Right lobe of liver (tissue), 6 donors: ENCODE data around the gene EFNA5. TPM values are rescaled to one million over a fixed set of nuclear protein-coding genes. Genes with fewer than 3 reads are reported as not detected.

Experiments
- ATAC-seq, 4 donors: fragments of 200-7000 bp; cut with Tn5 transposase; one replicate each; pipeline ENCODE4 v1.9.1; 2020; ENCODE audit warnings: mild to moderate bottlenecking in 4 of 4, moderate library complexity in 4 of 4
- DNase-seq, 3 donors: peaks; one replicate each; pipeline ENCODE4 v3.0.0-alpha.2; 2020
- H3K27ac ChIP-seq, 3 donors: fragments of 200-600 bp; one replicate each; pipeline ENCODE4 v1.8.0; 2022
- H3K27me3 ChIP-seq, 2 donors: fragments of 200-600 bp; one replicate each; pipeline ENCODE4 v1.8.0; 2022
- H3K36me3 ChIP-seq, 4 donors: fragments of 200-600 bp; sonication (generic) in 1 of 4; one replicate each; pipeline versions ENCODE4 v1.5.1 to v1.8.0; 2017 to 2022; ENCODE audit warnings: control low read depth in 1 of 4
- H3K4me1 ChIP-seq, 4 donors: fragments of 200-600 bp; sonication (generic) in 1 of 4; one replicate each; pipeline versions ENCODE4 v1.5.1 to v1.8.0; 2017 to 2022; ENCODE audit warnings: control low read depth in 1 of 4
- H3K4me3 ChIP-seq, 3 donors: fragments of 200-600 bp; one replicate each; pipeline ENCODE4 v1.8.0; 2022
- H3K9me3 ChIP-seq, 4 donors: fragments of 200-600 bp; sonication (generic) in 1 of 4; one replicate each; pipeline versions ENCODE4 v1.5.1 to v1.8.0; 2017 to 2022; ENCODE audit warnings: control low read depth in 1 of 4
- CTCF ChIP-seq, 4 donors: fragments of 200-600 bp in 3 of 4; fragments of 450-650 bp in 1 of 4; IDR thresholded peaks; one replicate each; pipeline versions ENCODE4 v1.5.1 to v1.8.0; 2016 to 2022; ENCODE audit warnings: antibody characterized with exemption in 4 of 4, mild to moderate bottlenecking in 2 of 4
- POLR2A ChIP-seq: fragments of 450-650 bp; IDR thresholded peaks from one replicate; pipeline ENCODE4 v1.6.1; 2017; ENCODE audit warnings: antibody characterized with exemption, mild to moderate bottlenecking
- WGBS: methylation state at CpG from one replicate; pipeline ENCODE4 v1.1.6; 2018; ENCODE audit warnings: low coverage, low lambda C conversion rate; ENCODE audit not compliant: insufficient coverage; ENCODE audit errors: missing lambda C conversion rate; 5-methylcytosine and 5-hydroxymethylcytosine counted together
- intact Hi-C, 2 donors: fragments of 100-400 bp; cut with DNase I; formaldehyde crosslinking; loops; one replicate each; pipeline versions ENCODE4 v1.11.2 to v1.14.1; 2022
- total RNA-seq, 6 experiments: library from RNA; depleted of rRNA in 2 of 6; stranded (reverse); fragments of >200 nt in 2 of 6; fragmentation: NEBNext Ultra II Directional in 3 of 6; extraction: Animal tissue kit (Norgen Biotek cat#: 25700) in 3 of 6; gene quantifications; one replicate each; pipeline versions ENCODE4 v1.1.0 to v1.2.4, GENCODE V29; 2016 to 2023
- donor health status: DM: no; HTN: yes; CAD: no.
- donor health status: DM: no; HTN: no; CAD: no.
- donor health status: DM: no; HTN: no; CAD: no.
- donor health status: DM: no; HTN: yes; CAD: no.
- donor health status: DM: no; HTN: yes; CAD: no.

Gene EFNA5
- total RNA-seq, 6 experiments from 2014 or later = 0.18 to 11.7 (median 1.4) TPM

DNA sequence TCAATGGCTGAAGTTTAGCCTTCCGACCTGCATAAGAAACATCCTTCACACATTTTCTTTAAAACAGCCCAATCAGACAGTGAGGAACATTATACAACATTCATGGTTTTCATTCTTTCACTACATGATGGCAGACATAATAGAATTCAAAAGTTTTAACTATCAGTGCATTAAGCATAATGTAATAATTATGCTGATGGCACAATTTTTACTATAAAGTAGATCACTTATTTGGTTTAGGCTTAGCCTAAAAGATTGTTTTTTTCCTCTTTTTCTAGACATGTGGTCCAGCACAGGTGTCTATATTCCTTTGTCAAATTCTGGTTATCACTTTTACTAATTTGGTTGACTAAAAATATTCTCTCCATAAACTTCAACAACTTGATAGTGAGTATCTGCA, 46.5 kb downstream of the EFNA5 start:
- TF ChIP-seq CTCF (IDR thresholded peaks at IDR 0.05) = no peak
- TF ChIP-seq POLR2A = no peak
- intact Hi-C loops = no loop called here
- no peaks in the 10 kb centered on the region for H3K9me3 ChIP-seq
- H3K36me3 ChIP-seq = no peaks in the 10 kb centered on the region
- no peak overlapping the region for H3K4me3 ChIP-seq
- ATAC-seq = no peak
- H3K27ac ChIP-seq = no peak overlapping the region
- H3K4me1 ChIP-seq = no peaks in the 10 kb centered on the region
- H3K27me3 ChIP-seq = no peaks in the 10 kb centered on the region
- DNase-seq = no peak
- WGBS = 75% methylated on average over 1 of the region's 1 CpG

DNA sequence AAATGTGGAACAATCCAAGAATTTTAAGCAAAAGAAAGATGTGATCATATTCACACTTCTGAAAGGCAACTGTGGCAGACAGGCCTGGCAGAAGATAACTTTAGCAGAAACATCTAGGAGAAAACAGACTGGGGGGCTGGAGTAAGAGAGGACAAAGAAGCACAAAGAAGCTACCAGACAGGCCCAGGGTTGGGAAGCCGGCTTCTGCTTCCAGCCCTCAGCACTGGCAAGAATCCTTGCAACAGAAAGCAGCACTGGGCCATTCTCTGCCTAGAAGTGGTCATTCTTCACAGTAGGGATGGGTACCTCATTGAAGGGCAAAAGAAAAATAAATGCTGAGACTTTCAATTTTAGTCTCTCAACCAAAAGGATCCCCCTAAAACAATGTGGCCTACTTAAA, 49.6 kb downstream of the EFNA5 start:
- H3K4me1 ChIP-seq = no peaks in the 10 kb centered on the region
- H3K9me3 ChIP-seq = no peaks in the 10 kb centered on the region
- TF ChIP-seq POLR2A (no peak), CTCF (IDR thresholded peaks at IDR 0.05) (no peak)
- no peak for ATAC-seq
- no peak overlapping the region for H3K4me3 ChIP-seq
- intact Hi-C loops = no loop called here
- 50% methylated on average over 1 of the region's 1 CpG for WGBS
- no peaks in the 10 kb centered on the region for H3K36me3 ChIP-seq
- H3K27ac ChIP-seq = no peak overlapping the region
- H3K27me3 ChIP-seq = no peaks in the 10 kb centered on the region
- DNase-seq = no peak

DNA sequence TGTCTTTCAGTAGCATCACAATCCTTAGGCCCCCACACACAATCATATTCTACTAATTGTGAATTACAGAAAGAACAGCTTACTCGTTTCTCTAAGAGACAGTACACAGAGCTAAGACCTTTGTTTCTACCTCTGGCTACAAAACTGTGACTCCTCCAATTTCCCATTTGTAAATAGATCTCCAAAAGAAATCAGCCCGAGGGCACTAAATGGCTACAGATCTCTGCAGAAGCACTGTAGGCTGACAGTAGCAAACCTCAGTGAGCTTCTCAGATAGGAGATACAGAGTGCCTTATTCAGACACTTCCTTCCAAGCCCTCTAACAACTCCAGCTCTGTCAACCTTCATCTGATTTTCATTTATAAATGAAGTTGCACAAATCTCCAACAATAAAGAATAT, 51.0 kb downstream of the EFNA5 start:
- no peak for ATAC-seq

DNA sequence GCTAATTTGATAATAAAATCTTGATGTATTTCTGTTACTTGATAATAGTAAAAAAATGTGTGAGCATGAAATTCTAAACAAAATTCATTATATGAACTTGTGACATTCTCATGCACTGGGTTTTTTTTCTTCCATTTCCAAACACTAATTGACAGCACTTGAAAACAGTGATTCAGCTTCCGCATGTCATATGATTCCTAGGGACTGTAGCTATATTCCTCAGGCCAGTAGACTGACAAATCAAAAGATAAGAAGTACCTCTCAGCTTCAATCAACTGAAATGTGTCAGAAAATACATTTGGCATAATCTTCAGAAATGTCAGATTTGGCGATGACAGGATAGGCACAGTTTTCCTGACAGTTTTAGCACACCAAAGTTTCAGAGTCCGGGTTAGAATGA, 52.5 kb downstream of the EFNA5 start:
- ATAC-seq = no peak
- Histone ChIP-seq H3K36me3 (no peaks in the 10 kb centered on the region), H3K27me3 (no peaks in the 10 kb centered on the region), H3K27ac (no peak overlapping the region), H3K4me1 (no peaks in the 10 kb centered on the region), H3K4me3 (no peak overlapping the region), H3K9me3 (no peaks in the 10 kb centered on the region)
- intact Hi-C loops = no loop called here
- TF ChIP-seq CTCF (IDR thresholded peaks at IDR 0.05) (no peak), POLR2A (no peak)
- no peak for DNase-seq
- 67% methylated on average over 3 of the region's 3 CpGs for WGBS

More for the DNA sequence above, 51.0 kb downstream of the EFNA5 start:
- 34% methylated on average over 2 of the region's 2 CpGs for WGBS
- intact Hi-C loops = no loop called here
- H3K9me3 ChIP-seq = no peaks in the 10 kb centered on the region
- H3K4me1 ChIP-seq = no peaks in the 10 kb centered on the region
- no peaks in the 10 kb centered on the region for H3K27me3 ChIP-seq
- DNase-seq = no peak
- no peak overlapping the region for H3K4me3 ChIP-seq
- TF ChIP-seq POLR2A (no peak), CTCF (IDR thresholded peaks at IDR 0.05) (no peak)
- no peaks in the 10 kb centered on the region for H3K36me3 ChIP-seq
- H3K27ac ChIP-seq = no peak overlapping the region

DNA sequence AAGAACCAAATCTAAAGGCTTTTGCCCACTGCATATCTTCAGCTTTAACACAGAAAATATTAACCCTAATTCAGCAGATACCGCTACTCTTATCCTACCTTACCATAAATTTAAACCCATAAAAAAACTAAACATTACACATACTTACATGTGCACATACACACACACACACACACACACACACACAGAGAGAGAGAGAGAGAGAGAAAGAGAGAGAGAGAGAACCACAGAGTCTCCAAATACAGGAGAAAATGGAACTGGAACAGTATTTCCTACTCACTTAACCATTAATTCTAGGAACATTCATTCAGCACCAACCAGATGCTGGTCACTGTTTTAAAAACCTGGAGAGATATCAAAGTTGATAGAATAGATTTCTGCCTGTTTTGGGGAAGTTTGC, 53.7 kb downstream of the EFNA5 start:
- no peaks in the 10 kb centered on the region for H3K36me3 ChIP-seq
- H3K4me1 ChIP-seq = no peaks in the 10 kb centered on the region
- intact Hi-C loops = no loop called here
- no peak for DNase-seq
- no peak for TF ChIP-seq CTCF (IDR thresholded peaks at IDR 0.05)
- TF ChIP-seq POLR2A = no peak
- WGBS = 100% methylated on average over 1 of the region's 1 CpG
- H3K27ac ChIP-seq = no peak overlapping the region
- H3K27me3 ChIP-seq = no peaks in the 10 kb centered on the region
- H3K4me3 ChIP-seq = no peak overlapping the region
- no peak for ATAC-seq
- no peaks in the 10 kb centered on the region for H3K9me3 ChIP-seq
